GM23338 (cell line): Measurements from ENCODE around the gene VPS37C. TPM values are rescaled to one million over a fixed set of nuclear protein-coding genes. Genes with fewer than 3 reads are reported as not detected.

Experiments
- ATAC-seq: fragments of 200-7000 bp; cut with Tn5 transposase; 3 replicates; pipeline ENCODE4 v1.9.1; 2020
- DNase-seq: peaks from one replicate; pipeline ENCODE4 v3.0.0-alpha.2; 2015; ENCODE audit warnings: low spot score
- H2AFZ ChIP-seq: fragments of 200-600 bp; sonication (generic); 2 replicates; pipeline ENCODE4 v1.8.0; 2016; ENCODE audit warnings: antibody characterized with exemption, mild to moderate bottlenecking, moderate library complexity
- H3F3A ChIP-seq: fragments of 200-600 bp; sonication (generic); replicated peaks from 2 replicates; pipeline ENCODE4 v1.8.0; 2017; ENCODE audit warnings: antibody characterized with exemption, mixed run types, low read depth
- H3K27ac ChIP-seq: fragments of 200-600 bp; sonication (generic); 2 replicates; pipeline ENCODE4 v1.6.1; 2016; ENCODE audit warnings: low read depth
- H3K27me3 ChIP-seq: fragments of 200-600 bp; sonication (generic); 2 replicates; pipeline ENCODE4 v1.8.0; 2016; ENCODE audit warnings: mild to moderate bottlenecking, mixed run types, moderate library complexity; ENCODE audit not compliant: insufficient read depth
- H3K36me3 ChIP-seq: fragments of 200-600 bp; sonication (generic); 2 replicates; pipeline ENCODE4 v1.8.0; 2016; ENCODE audit warnings: mild to moderate bottlenecking; ENCODE audit not compliant: insufficient read depth
- H3K4me1 ChIP-seq: fragments of 200-600 bp; sonication (generic); 2 replicates; pipeline ENCODE4 v1.8.0; 2016; ENCODE audit warnings: mild to moderate bottlenecking, moderate library complexity; ENCODE audit not compliant: insufficient read depth
- H3K4me2 ChIP-seq: fragments of 200-600 bp; sonication (generic); 2 replicates; pipeline ENCODE4 v1.7.1; 2017; ENCODE audit warnings: mixed run types
- H3K4me3 ChIP-seq: fragments of 200-600 bp; sonication (generic); 2 replicates; pipeline ENCODE4 v1.6.1; 2016; ENCODE audit warnings: mixed run types
- H3K79me2 ChIP-seq: fragments of 200-600 bp; sonication (generic); replicated peaks from 2 replicates; pipeline ENCODE4 v1.8.0; 2017; ENCODE audit warnings: mild to moderate bottlenecking; ENCODE audit not compliant: insufficient read depth
- H3K9me2 ChIP-seq: fragments of 200-600 bp; sonication (generic); 2 replicates; pipeline ENCODE4 v1.8.0; 2017; ENCODE audit not compliant: insufficient read depth
- H4K20me1 ChIP-seq: fragments of 200-600 bp; sonication (generic); replicated peaks from 2 replicates; pipeline ENCODE4 v1.8.0; 2017; ENCODE audit warnings: mild to moderate bottlenecking; ENCODE audit not compliant: insufficient read depth
- H3K27ac Mint-ChIP-seq: 2 replicates; pipeline ENCODE4 v1.8.0; 2020; ENCODE audit warnings: inconsistent platforms, mild to moderate bottlenecking, moderate library complexity, mixed read lengths
- H3K27me3 Mint-ChIP-seq: 3 replicates; pipeline ENCODE4 v1.8.0; 2022; ENCODE audit warnings: low read depth, mild to moderate bottlenecking, moderate library complexity, mixed read lengths, inconsistent platforms; ENCODE audit not compliant: insufficient read depth, poor library complexity
- H3K36me3 Mint-ChIP-seq: 3 replicates; pipeline ENCODE4 v1.8.0; 2021; ENCODE audit warnings: low read depth, mild to moderate bottlenecking, inconsistent platforms, moderate library complexity, mixed read lengths
- H3K4me1 Mint-ChIP-seq: 3 replicates; pipeline ENCODE4 v1.8.0; 2020; ENCODE audit warnings: mild to moderate bottlenecking, inconsistent platforms, mixed read lengths
- H3K4me3 Mint-ChIP-seq: 3 replicates; pipeline ENCODE4 v1.8.0; 2021; ENCODE audit warnings: moderate library complexity, mild to moderate bottlenecking, inconsistent platforms, mixed read lengths
- H3K9me3 Mint-ChIP-seq: 3 replicates; pipeline ENCODE4 v1.8.0; 2020; ENCODE audit warnings: moderate library complexity, mild to moderate bottlenecking, inconsistent platforms, mixed read lengths
- EZH2 ChIP-seq: fragments of 200-600 bp; sonication (generic); IDR thresholded peaks from one replicate; pipeline ENCODE4 v1.8.0; 2017; ENCODE audit warnings: antibody characterized with exemption, mild to moderate bottlenecking, low read depth; ENCODE audit not compliant: unreplicated experiment
- EZH2phosphoT487 ChIP-seq: fragments of 200-600 bp; sonication (generic); IDR thresholded peaks from one replicate; pipeline ENCODE4 v1.8.1; 2018; ENCODE audit warnings: antibody characterized with exemption; ENCODE audit not compliant: unreplicated experiment
- NANOG ChIP-seq: IDR thresholded peaks from 2 replicates; pipeline ENCODE4 v1.6.1; 2016; ENCODE audit warnings: antibody characterized with exemption, borderline replicate concordance
- STAT1 ChIP-seq: IDR thresholded peaks from one replicate; pipeline ENCODE4 v1.6.1; 2016; ENCODE audit warnings: antibody characterized with exemption; ENCODE audit not compliant: unreplicated experiment
- ZNF114 ChIP-seq: fragments of 250-450 bp; sonication (Bioruptor Pico); IDR thresholded peaks from 2 replicates; pipeline ENCODE4 v1.5.0; 2020; ENCODE audit warnings: mild to moderate bottlenecking, moderate library complexity
- ZNF331 ChIP-seq: fragments of 250-450 bp; sonication (Bioruptor Pico); IDR thresholded peaks from 2 replicates; pipeline ENCODE4 v1.5.0; 2020; ENCODE audit warnings: low read depth, mild to moderate bottlenecking, moderate library complexity
- polyA plus RNA-seq: library from polyadenylated mRNA; unstranded; fragments of >200 nt; fragmentation: Nextera tagmentation; extraction: Ambion mirVana; gene quantifications from 2 replicates; pipeline ENCODE4 v1.2.1, GENCODE V29; 2016
- total RNA-seq: library from RNA; depleted of rRNA; stranded (reverse); fragments of >200 nt; shearing (Covaris generic); gene quantifications from 2 replicates; pipeline ENCODE4 v1.2.3, GENCODE V29; 2014
- TF ChIP-seq, protein P1 (sequence below): IDR thresholded peaks from 2 replicates; pipeline ENCODE4 v1.6.1; 2016; ENCODE audit warnings: antibody characterized with exemption
- TF ChIP-seq, protein P2 (sequence below), 2 experiments: fragments of 200-600 bp in 1 of 2; sonication (generic) in 1 of 2; conservative IDR thresholded peaks; 2 replicates each; pipeline versions ENCODE4 v1.5.1 to v1.6.1; 2016 to 2017; ENCODE audit warnings: antibody characterized with exemption in 2 of 2, low read depth in 2 of 2, mild to moderate bottlenecking in 2 of 2, moderate library complexity in 1 of 2

VPS37C gene
- total and polyA plus RNA-seq, 2 experiments from 2014 or later = 8.8 to 19.4 TPM

- TF ChIP-seq EZH2 = no peak
- no peak for TF ChIP-seq EZH2phosphoT487
- TF ChIP-seq, protein P1, sequence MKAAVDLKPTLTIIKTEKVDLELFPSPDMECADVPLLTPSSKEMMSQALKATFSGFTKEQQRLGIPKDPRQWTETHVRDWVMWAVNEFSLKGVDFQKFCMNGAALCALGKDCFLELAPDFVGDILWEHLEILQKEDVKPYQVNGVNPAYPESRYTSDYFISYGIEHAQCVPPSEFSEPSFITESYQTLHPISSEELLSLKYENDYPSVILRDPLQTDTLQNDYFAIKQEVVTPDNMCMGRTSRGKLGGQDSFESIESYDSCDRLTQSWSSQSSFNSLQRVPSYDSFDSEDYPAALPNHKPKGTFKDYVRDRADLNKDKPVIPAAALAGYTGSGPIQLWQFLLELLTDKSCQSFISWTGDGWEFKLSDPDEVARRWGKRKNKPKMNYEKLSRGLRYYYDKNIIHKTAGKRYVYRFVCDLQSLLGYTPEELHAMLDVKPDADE = no peak
Measured at GRCh38 chr11:61154528-61154927, 6.7 kb downstream of the VPS37C start (continued).

DNA sequence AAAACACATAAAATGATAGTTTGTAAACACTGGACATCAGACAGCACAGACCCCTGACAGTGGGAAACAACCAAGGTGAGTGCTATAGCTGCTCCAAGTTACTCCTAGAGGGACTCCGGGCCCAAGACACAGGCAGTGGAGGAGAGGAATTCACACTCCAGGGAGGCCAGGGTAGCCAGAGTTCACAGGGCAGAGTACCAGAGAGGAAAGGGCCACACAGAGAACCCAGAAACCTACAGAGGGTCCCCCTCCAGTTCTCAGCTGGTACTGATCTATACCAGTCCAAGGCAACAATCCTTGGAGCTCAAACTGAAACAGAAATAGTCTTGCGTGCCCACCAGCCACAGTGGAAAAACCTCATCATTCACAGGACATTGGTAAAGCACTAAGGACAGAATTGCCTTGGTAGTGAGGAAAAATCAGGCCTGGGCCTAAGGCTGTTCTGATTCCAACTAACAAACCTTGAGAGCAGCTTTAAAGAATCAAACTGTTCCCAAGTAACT, 7.6 kb downstream of the VPS37C start:
- DNase-seq (peak; percentile 36), ATAC-seq (peak; percentile 41)
- Histone ChIP-seq H3K4me3 (no peak overlapping the region), H3F3A (no peaks in the 10 kb centered on the region), H3K4me2 (no peak overlapping the region), H3K9me2 (no peaks in the 10 kb centered on the region), H2AFZ (no peak overlapping the region), H4K20me1 (peaks cover 43% of the 10 kb centered on the region), H3K79me2 (peaks cover 98% of the 10 kb centered on the region), H3K4me1 (peaks cover 19% of the 10 kb centered on the region), H3K36me3 (no peaks in the 10 kb centered on the region), H3K27ac (no peak overlapping the region), H3K27me3 (no peaks in the 10 kb centered on the region)
- H3K4me3 Mint-ChIP-seq = no peak overlapping the region
- H3K27me3 Mint-ChIP-seq = peaks cover 13% of the 10 kb centered on the region
- H3K27ac Mint-ChIP-seq = no peak overlapping the region
- H3K36me3 Mint-ChIP-seq = no peaks in the 10 kb centered on the region
- peaks cover 49% of the 10 kb centered on the region for H3K4me1 Mint-ChIP-seq
- no peaks in the 10 kb centered on the region for H3K9me3 Mint-ChIP-seq
- no peak for TF ChIP-seq ZNF114 (CRISPR knock-in tag)
- TF ChIP-seq STAT1 = no peak
- no peak for TF ChIP-seq EZH2
- TF ChIP-seq, protein P2, sequence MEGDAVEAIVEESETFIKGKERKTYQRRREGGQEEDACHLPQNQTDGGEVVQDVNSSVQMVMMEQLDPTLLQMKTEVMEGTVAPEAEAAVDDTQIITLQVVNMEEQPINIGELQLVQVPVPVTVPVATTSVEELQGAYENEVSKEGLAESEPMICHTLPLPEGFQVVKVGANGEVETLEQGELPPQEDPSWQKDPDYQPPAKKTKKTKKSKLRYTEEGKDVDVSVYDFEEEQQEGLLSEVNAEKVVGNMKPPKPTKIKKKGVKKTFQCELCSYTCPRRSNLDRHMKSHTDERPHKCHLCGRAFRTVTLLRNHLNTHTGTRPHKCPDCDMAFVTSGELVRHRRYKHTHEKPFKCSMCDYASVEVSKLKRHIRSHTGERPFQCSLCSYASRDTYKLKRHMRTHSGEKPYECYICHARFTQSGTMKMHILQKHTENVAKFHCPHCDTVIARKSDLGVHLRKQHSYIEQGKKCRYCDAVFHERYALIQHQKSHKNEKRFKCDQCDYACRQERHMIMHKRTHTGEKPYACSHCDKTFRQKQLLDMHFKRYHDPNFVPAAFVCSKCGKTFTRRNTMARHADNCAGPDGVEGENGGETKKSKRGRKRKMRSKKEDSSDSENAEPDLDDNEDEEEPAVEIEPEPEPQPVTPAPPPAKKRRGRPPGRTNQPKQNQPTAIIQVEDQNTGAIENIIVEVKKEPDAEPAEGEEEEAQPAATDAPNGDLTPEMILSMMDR (conservative IDR thresholded peaks at IDR 0.05; ENCODE audit: low read depth in 2 of 2) = no peak
- TF ChIP-seq EZH2phosphoT487 = no peak

DNA sequence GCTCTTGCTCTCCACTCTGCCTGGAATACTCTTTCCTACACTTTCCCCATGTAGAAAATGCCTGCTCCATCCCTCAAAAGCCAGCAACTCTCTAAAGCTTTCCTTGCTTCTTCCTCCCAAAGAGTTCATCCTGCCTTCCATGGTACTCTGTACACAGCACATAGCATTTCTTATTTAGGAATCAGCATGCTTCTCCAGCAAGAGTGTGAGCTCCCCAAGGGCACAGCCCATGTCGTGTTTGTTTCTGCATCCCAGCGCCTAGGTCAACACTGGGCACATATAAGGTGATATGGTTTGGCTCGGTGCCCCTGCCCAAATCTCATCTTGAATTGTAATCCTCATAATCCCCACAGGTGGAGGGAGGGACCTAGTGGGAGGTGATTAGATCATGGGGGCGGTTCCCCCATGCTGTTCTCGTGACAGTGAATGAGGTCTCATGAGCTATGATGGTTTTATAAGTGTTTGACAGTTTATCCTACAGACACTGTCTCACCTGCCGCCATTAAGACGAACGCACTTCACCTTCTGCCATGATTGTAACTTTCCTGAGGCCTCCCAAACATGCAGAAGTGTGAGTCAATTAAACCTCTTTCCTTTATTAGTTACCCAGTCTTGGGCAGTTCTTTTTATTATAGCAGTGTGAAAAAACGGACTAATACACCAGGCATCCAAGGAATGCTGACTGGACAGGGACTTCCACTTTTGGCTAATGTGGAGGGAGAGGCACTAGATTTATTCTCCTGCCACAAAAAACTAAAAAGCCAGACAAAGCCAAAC, 8.2 kb downstream of the VPS37C start:
- H3K27ac Mint-ChIP-seq = no peak overlapping the region
- Histone ChIP-seq H3K9me2 (no peaks in the 10 kb centered on the region), H3K4me1 (peaks cover 19% of the 10 kb centered on the region), H3K27ac (no peak overlapping the region), H2AFZ (no peak overlapping the region), H3K27me3 (no peaks in the 10 kb centered on the region), H3K4me3 (no peak overlapping the region), H3F3A (no peaks in the 10 kb centered on the region), H4K20me1 (peaks cover 41% of the 10 kb centered on the region), H3K4me2 (no peak overlapping the region), H3K79me2 (peaks cover 97% of the 10 kb centered on the region), H3K36me3 (no peaks in the 10 kb centered on the region)
- H3K9me3 Mint-ChIP-seq = no peaks in the 10 kb centered on the region
- no peak overlapping the region for H3K4me3 Mint-ChIP-seq
- H3K27me3 Mint-ChIP-seq = peaks cover 13% of the 10 kb centered on the region
- H3K36me3 Mint-ChIP-seq = no peaks in the 10 kb centered on the region
- no peak for ATAC-seq
- peaks cover 54% of the 10 kb centered on the region for H3K4me1 Mint-ChIP-seq
- no peak for DNase-seq
- TF ChIP-seq ZNF331 (no peak), NANOG (no peak), EZH2phosphoT487 (no peak), ZNF114 (CRISPR knock-in tag) (no peak)
- TF ChIP-seq, protein P2 (conservative IDR thresholded peaks at IDR 0.05; ENCODE audit: low read depth in 2 of 2) = no peak
